ENCODE measurements around the gene RWDD4. TPM values are rescaled to one million over a fixed set of nuclear protein-coding genes. Genes with fewer than 3 reads are reported as not detected.

The RWDD4 gene
- total RNA-seq, 4 donors from 2014 or later, result 30.5 to 40.3 (median 30.9) TPM

- Histone ChIP-seq H3K4me1 (peaks cover 0 to 9% (median 2%) of the 10 kb centered on the region in 4 donors), H3K36me3 (no peaks in the 10 kb centered on the region), H3K4me3 (no peak overlapping the region), H3K9me3 (no peaks in the 10 kb centered on the region), H3K27me3 (no peaks in the 10 kb centered on the region), H3K27ac (replicated peaks in 1 of 4) (no peak overlapping the region)
- TF ChIP-seq CTCF (IDR thresholded peaks at IDR 0.05), result no peak
- TF ChIP-seq POLR2A (IDR thresholded peaks at IDR 0.05; ENCODE audit: low read depth), result no peak
- TF ChIP-seq POLR2AphosphoS5 (IDR thresholded peaks at IDR 0.05), result no peak
- TF ChIP-seq EP300 (IDR thresholded peaks at IDR 0.05), result no peak
- 65% methylated on average over 1 of the region's 1 CpG for WGBS
- intact Hi-C loops (cut with DNase I), result no loop called here
- no peak for DNase-seq (ENCODE audit: extremely low spot score)
These were observed 37.1 kb downstream of the RWDD4 start for GRCh38 chr4:183621875-183622274.

- no peak for DNase-seq (ENCODE audit: extremely low spot score)
- H3K27me3 ChIP-seq, result no peaks in the 10 kb centered on the region
- TF ChIP-seq CTCF (IDR thresholded peaks at IDR 0.05) (no peak), POLR2A (IDR thresholded peaks at IDR 0.05; ENCODE audit: low read depth) (no peak), EP300 (IDR thresholded peaks at IDR 0.05) (no peak), POLR2AphosphoS5 (IDR thresholded peaks at IDR 0.05) (no peak)
- 83% methylated on average over 2 of the region's 2 CpGs for WGBS
- H3K27ac ChIP-seq (replicated peaks in 1 of 4), result no peak overlapping the region
- peaks cover 0 to 9% (median 2%) of the 10 kb centered on the region in 4 donors for H3K4me1 ChIP-seq
- H3K4me3 ChIP-seq, result no peak overlapping the region
- intact Hi-C loops (cut with DNase I), result no loop called here
- no peaks in the 10 kb centered on the region for H3K36me3 ChIP-seq
- no peaks in the 10 kb centered on the region for H3K9me3 ChIP-seq
These were observed 38.6 kb downstream of the RWDD4 start for GRCh38 chr4:183620421-183620820.

DNA sequence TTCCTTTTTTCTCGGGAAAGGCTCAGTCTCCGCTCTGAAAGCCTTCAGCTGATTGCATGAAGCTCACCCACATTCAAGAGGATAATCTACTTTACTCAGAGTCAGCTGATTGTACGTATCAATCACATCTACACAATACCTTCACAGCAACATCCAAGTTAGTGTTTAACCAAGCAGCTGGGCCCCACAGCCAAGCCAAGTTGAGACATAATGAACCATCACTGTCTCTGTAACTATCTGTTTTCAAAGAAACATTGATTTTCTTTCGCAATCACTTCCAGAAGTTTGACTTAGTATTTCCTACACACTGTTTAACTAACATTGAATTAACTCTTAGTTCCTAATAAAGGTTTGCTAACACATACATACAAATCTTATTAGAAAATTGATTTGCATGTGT, 40.3 kb downstream of the RWDD4 start:
- 71% methylated on average over 3 of the region's 4 CpGs for WGBS
- intact Hi-C loops (cut with DNase I), result no loop called here
- no peak overlapping the region for H3K4me3 ChIP-seq
- no peaks in the 10 kb centered on the region for H3K27me3 ChIP-seq
- H3K4me1 ChIP-seq, result peaks cover 0 to 9% (median 2%) of the 10 kb centered on the region in 4 donors
- H3K27ac ChIP-seq (replicated peaks in 1 of 4), result peak overlapping the region in 1 of 4 donors; percentile 2
- TF ChIP-seq POLR2A (IDR thresholded peaks at IDR 0.05; ENCODE audit: low read depth) (no peak), CTCF (IDR thresholded peaks at IDR 0.05) (no peak), EP300 (IDR thresholded peaks at IDR 0.05) (no peak), POLR2AphosphoS5 (IDR thresholded peaks at IDR 0.05) (no peak)
- no peaks in the 10 kb centered on the region for H3K9me3 ChIP-seq
- H3K36me3 ChIP-seq, result no peaks in the 10 kb centered on the region
- DNase-seq (ENCODE audit: extremely low spot score), result no peak

DNA sequence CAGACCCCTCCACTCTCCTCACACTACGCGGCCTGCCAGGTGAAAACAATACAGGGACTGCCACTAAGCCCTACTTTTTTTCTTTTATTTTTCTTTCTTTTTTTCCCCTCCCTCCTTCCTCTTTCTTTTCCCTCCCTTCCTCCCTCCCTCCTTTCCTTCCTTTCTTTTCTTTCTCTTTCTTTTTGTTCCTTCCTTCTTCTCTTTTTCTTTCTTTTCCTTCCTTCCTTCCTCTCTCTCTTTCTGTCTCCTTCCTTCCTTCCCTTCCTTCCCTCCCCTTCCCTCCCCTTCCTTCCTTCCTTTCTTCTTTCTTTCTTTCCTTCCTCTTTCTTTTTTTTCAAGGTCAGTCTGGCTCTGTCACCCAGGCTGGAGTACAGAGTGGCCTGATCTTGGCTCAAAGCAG, 41.9 kb downstream of the RWDD4 start:
- WGBS, result 94% methylated on average over 2 of the region's 2 CpGs
- Histone ChIP-seq H3K27me3 (no peaks in the 10 kb centered on the region), H3K9me3 (no peaks in the 10 kb centered on the region), H3K4me3 (no peak overlapping the region), H3K36me3 (no peaks in the 10 kb centered on the region), H3K27ac (replicated peaks in 1 of 4) (no peak overlapping the region), H3K4me1 (peaks cover 0 to 9% (median 2%) of the 10 kb centered on the region in 4 donors)
- intact Hi-C loops (cut with DNase I), result no loop called here
- DNase-seq (ENCODE audit: extremely low spot score), result no peak
- TF ChIP-seq POLR2AphosphoS5 (IDR thresholded peaks at IDR 0.05), result no peak
- TF ChIP-seq CTCF (IDR thresholded peaks at IDR 0.05), result no peak
